Liver (tissue), 9 donors: ENCODE data around the gene LSAMP. TPM values are rescaled to one million over a fixed set of nuclear protein-coding genes. Genes with fewer than 3 reads are reported as not detected.

Experiments used
- DNase-seq: peaks from one replicate; pipeline ENCODE4 v3.0.0-alpha.2; 2017; ENCODE audit warnings: low spot score
- H3K27ac ChIP-seq, 2 donors: one replicate each; pipeline ENCODE4 v1.7.0; 2013; ENCODE audit warnings: inconsistent platforms in 2 of 2, low read length in 2 of 2, control low read depth in 1 of 2, low read depth in 1 of 2, mild to moderate bottlenecking in 1 of 2
- H3K27me3 ChIP-seq, 4 donors: one replicate each; pipeline versions ENCODE4 v1.6.1 to v1.7.0; 2013; ENCODE audit warnings: low read length in 3 of 4, inconsistent platforms in 1 of 4, mild to moderate bottlenecking in 1 of 4, moderate library complexity in 1 of 4; ENCODE audit not compliant: control insufficient read depth in 4 of 4, insufficient read depth in 4 of 4
- H3K36me3 ChIP-seq, 4 donors: one replicate each; pipeline versions ENCODE4 v1.6.1 to v1.7.0; 2013; ENCODE audit warnings: low read length in 3 of 4, mild to moderate bottlenecking in 3 of 4, low read depth in 1 of 4, moderate library complexity in 1 of 4; ENCODE audit not compliant: control insufficient read depth in 4 of 4, insufficient read depth in 3 of 4
- H3K4me1 ChIP-seq, 4 donors: one replicate each; pipeline versions ENCODE4 v1.6.1 to v1.7.0; 2013; ENCODE audit warnings: low read length in 3 of 4, mild to moderate bottlenecking in 3 of 4, moderate library complexity in 1 of 4; ENCODE audit not compliant: control insufficient read depth in 4 of 4, insufficient read depth in 4 of 4
- H3K4me3 ChIP-seq, 3 donors: one replicate each; pipeline versions ENCODE4 v1.6.1 to v1.7.0; 2013; ENCODE audit warnings: low read length in 3 of 3, control low read depth in 1 of 3, low read depth in 1 of 3, mild to moderate bottlenecking in 1 of 3
- H3K9ac ChIP-seq, 2 donors: one replicate each; pipeline ENCODE4 v1.7.0; 2013; ENCODE audit warnings: low read length in 2 of 2, mild to moderate bottlenecking in 2 of 2, moderate library complexity in 2 of 2, control low read depth in 1 of 2, low read depth in 1 of 2
- H3K9me3 ChIP-seq, 4 donors: one replicate each; pipeline versions ENCODE4 v1.6.1 to v1.7.0; 2013; ENCODE audit warnings: low read length in 3 of 4; ENCODE audit not compliant: control insufficient read depth in 4 of 4
- ATF3 ChIP-seq: IDR thresholded peaks from 2 replicates; pipeline ENCODE4 v1.6.1; 2016; ENCODE audit warnings: antibody characterized with exemption
- CTCF ChIP-seq: fragments of 150-350 bp; IDR thresholded peaks from 2 replicates; pipeline ENCODE4 v1.5.1; 2017; ENCODE audit warnings: improper control_type of control experiment, low read depth, low read length; ENCODE audit not compliant: missing input control
- EGR1 ChIP-seq, 2 donors: IDR thresholded peaks; 2 replicates each; pipeline ENCODE4 v1.6.1; 2016 to 2018; ENCODE audit warnings: antibody characterized with exemption in 2 of 2, low read depth in 2 of 2
- FOXA1 ChIP-seq: IDR thresholded peaks from 2 replicates; pipeline ENCODE4 v1.6.1; 2016; ENCODE audit warnings: antibody characterized with exemption
- FOXA2 ChIP-seq: IDR thresholded peaks from 2 replicates; pipeline ENCODE4 v1.6.1; 2016; ENCODE audit warnings: antibody characterized with exemption
- GABPA ChIP-seq, 2 donors: IDR thresholded peaks in 1 of 2; conservative IDR thresholded peaks in 1 of 2; 2 replicates each; pipeline ENCODE4 v1.6.1; 2016; ENCODE audit warnings: antibody characterized with exemption in 2 of 2, mild to moderate bottlenecking in 1 of 2, moderate library complexity in 1 of 2
- HNF4A ChIP-seq, 2 donors: conservative IDR thresholded peaks; 2 replicates each; pipeline ENCODE4 v1.6.1; 2016; ENCODE audit warnings: antibody characterized with exemption in 2 of 2, mild to moderate bottlenecking in 2 of 2
- HNF4G ChIP-seq: IDR thresholded peaks from 2 replicates; pipeline ENCODE4 v1.6.1; 2016; ENCODE audit warnings: antibody characterized with exemption
- JUND ChIP-seq, 2 donors: IDR thresholded peaks; 2 replicates each; pipeline ENCODE4 v1.6.1; 2016; ENCODE audit warnings: antibody characterized with exemption in 2 of 2
- MAX ChIP-seq: IDR thresholded peaks from 2 replicates; pipeline ENCODE4 v1.6.1; 2016; ENCODE audit warnings: antibody characterized with exemption
- NR2F2 ChIP-seq: IDR thresholded peaks from 2 replicates; pipeline ENCODE4 v1.6.1; 2016; ENCODE audit warnings: antibody characterized with exemption
- REST ChIP-seq: IDR thresholded peaks from 2 replicates; pipeline ENCODE4 v1.6.1; 2016; ENCODE audit warnings: antibody characterized with exemption, mild to moderate bottlenecking
- SP1 ChIP-seq: IDR thresholded peaks from 2 replicates; pipeline ENCODE4 v1.6.1; 2018; ENCODE audit warnings: antibody characterized with exemption, mild to moderate bottlenecking
- TAF1 ChIP-seq: conservative IDR thresholded peaks from 2 replicates; pipeline ENCODE4 v1.6.1; 2016; ENCODE audit warnings: antibody characterized with exemption, mild to moderate bottlenecking
- YY1 ChIP-seq: IDR thresholded peaks from 2 replicates; pipeline ENCODE4 v1.6.1; 2016; ENCODE audit warnings: antibody characterized with exemption, mild to moderate bottlenecking
- ZBTB33 ChIP-seq: IDR thresholded peaks from 2 replicates; pipeline ENCODE4 v1.6.1; 2016; ENCODE audit warnings: antibody characterized with exemption
- WGBS: extraction: QIAGEN DNeasy Blood & Tissue Kit; methylation state at CpG from one replicate; pipeline ENCODE4 v1.1.7; 2013; 5-methylcytosine and 5-hydroxymethylcytosine counted together
- polyA plus RNA-seq, 2 donors: library from polyadenylated mRNA; stranded (reverse) in 1 of 2; unstranded in 1 of 2; fragments of 200-250 nt in 1 of 2; fragments of >200 nt in 1 of 2; fragmentation: Nextera tagmentation in 1 of 2; extraction: Ambion mirVana in 1 of 2; gene quantifications; one replicate each; pipeline versions ENCODE4 v1.2.1 to v1.2.3, GENCODE V29; 2013 to 2015
- total RNA-seq, 2 donors: library from RNA; depleted of rRNA; stranded (reverse); fragments of >200 nt; gene quantifications; one replicate each; pipeline ENCODE4 v1.2.3, GENCODE V29; 2014
- donor health status: healthy.
- donor health status: healthy.
- donor health status: healthy.
- donor health status: healthy.
- donor health status: healthy.

LSAMP gene
- total and polyA plus RNA-seq, 4 donors: 0.01 to 0.17 (median 0.06) TPM

GRCh38 chr3:116046350-116046749 lies 398.9 kb downstream of the LSAMP start:
- DNase-seq: no peak
- no peaks in the 10 kb centered on the region for H3K4me1 ChIP-seq
- H3K27ac ChIP-seq: no peak overlapping the region
- no peaks in the 10 kb centered on the region for H3K36me3 ChIP-seq
- H3K9ac ChIP-seq: no peak overlapping the region
- H3K4me3 ChIP-seq: no peak overlapping the region
- TF ChIP-seq SP1 (no peak), FOXA1 (no peak), HNF4A (conservative IDR thresholded peaks at IDR 0.05) (no peak), CTCF (no peak), MAX (no peak), TAF1 (no peak), REST (no peak), HNF4G (no peak), YY1 (no peak), ZBTB33 (no peak), EGR1 (IDR thresholded peaks at IDR 0.05; ENCODE audit: low read depth in 2 of 2) (no peak), JUND (IDR thresholded peaks at IDR 0.05) (no peak), NR2F2 (no peak), ATF3 (no peak), FOXA2 (no peak), GABPA (IDR thresholded peaks at IDR 0.05 in 1 of 2, conservative IDR thresholded peaks at IDR 0.05 in 1 of 2) (no peak)
- H3K27me3 ChIP-seq: peaks cover 0 to 3% (median 0%) of the 10 kb centered on the region in 4 donors
- 48% methylated on average over 3 of the region's 3 CpGs for WGBS
- no peaks in the 10 kb centered on the region for H3K9me3 ChIP-seq

GRCh38 chr3:116045314-116045713 lies 400.0 kb downstream of the LSAMP start:
- H3K9ac ChIP-seq: no peak overlapping the region
- H3K4me3 ChIP-seq: no peak overlapping the region
- no peaks in the 10 kb centered on the region for H3K36me3 ChIP-seq
- peaks cover 0 to 3% (median 0%) of the 10 kb centered on the region in 4 donors for H3K27me3 ChIP-seq
- no peaks in the 10 kb centered on the region for H3K4me1 ChIP-seq
- no peak overlapping the region for H3K27ac ChIP-seq
- no peak for DNase-seq
- no peaks in the 10 kb centered on the region for H3K9me3 ChIP-seq
- TF ChIP-seq JUND (IDR thresholded peaks at IDR 0.05) (no peak), HNF4A (conservative IDR thresholded peaks at IDR 0.05) (no peak), ATF3 (no peak), GABPA (IDR thresholded peaks at IDR 0.05 in 1 of 2, conservative IDR thresholded peaks at IDR 0.05 in 1 of 2) (no peak)
